NCI-H1930 (cell line): ENCODE results near the gene FOXO3.

Experiments
- DNase-seq, 2 experiments: peaks; one replicate each; lab custom pipeline; 2025; lab: John Stamatoyannopoulos, UW

FOXO3 gene

GRCh38 chr6:108714101-108714765 lies 153.5 kb downstream of the FOXO3 start:
- DNase-seq = no peak

GRCh38 chr6:108714766-108715414 lies 154.2 kb downstream of the FOXO3 start:
- DNase-seq = no peak

GRCh38 chr6:108715832-108716231 lies 155.1 kb downstream of the FOXO3 start:
- no peak for DNase-seq

- no peak for DNase-seq
These were observed 156.4 kb downstream of the FOXO3 start for GRCh38 chr6:108716801-108717791.

GRCh38 chr6:108719477-108719876 lies 158.8 kb downstream of the FOXO3 start:
- no peak for DNase-seq

- no peak for DNase-seq
These were observed 160.1 kb downstream of the FOXO3 start for GRCh38 chr6:108720827-108721226.

GRCh38 chr6:108721286-108721685 lies 160.6 kb downstream of the FOXO3 start:
- DNase-seq = no peak

- no peak for DNase-seq
These were observed 162.9 kb downstream of the FOXO3 start for GRCh38 chr6:108723594-108723993.

- no peak for DNase-seq
These were observed 166.1 kb downstream of the FOXO3 start for GRCh38 chr6:108726726-108727339.

- no peak for DNase-seq
These were observed 167.4 kb downstream of the FOXO3 start for GRCh38 chr6:108727966-108728730.

- DNase-seq = no peak
These were observed 168.1 kb downstream of the FOXO3 start for GRCh38 chr6:108728826-108729225.

- no peak for DNase-seq
These were observed 170.2 kb downstream of the FOXO3 start for GRCh38 chr6:108730635-108731515.

- no peak for DNase-seq
These were observed 171.6 kb downstream of the FOXO3 start for GRCh38 chr6:108732091-108732870.

GRCh38 chr6:108733051-108733450 lies 172.3 kb downstream of the FOXO3 start:
- no peak for DNase-seq

- DNase-seq = no peak
These were observed 173.1 kb downstream of the FOXO3 start for GRCh38 chr6:108733706-108734265.
